K562 (cell line): ENCODE measurements around the gene TTC16. TPM values are rescaled to one million over a fixed set of nuclear protein-coding genes. Genes with fewer than 3 reads are reported as not detected.

Source experiments
- DDX20 ChIP-seq: fragments of 450-650 bp; IDR thresholded peaks from 2 replicates; pipeline ENCODE4 v1.6.1; 2016; ENCODE audit warnings: missing genetic modification characterization, low read depth, mild to moderate bottlenecking, missing compliant biosample characterization, moderate library complexity
- E2F1 ChIP-seq: sonication (generic); formaldehyde crosslinking; IDR thresholded peaks from 2 replicates; pipeline ENCODE4 v1.8.1; 2023; ENCODE audit warnings: mild to moderate bottlenecking, missing genetic modification reagents, moderate library complexity
- ELF2 ChIP-seq: fragments of 250-450 bp; sonication (Bioruptor Pico); IDR thresholded peaks from 2 replicates; pipeline ENCODE4 v1.5.0; 2021; ENCODE audit warnings: mild to moderate bottlenecking
- ETV6 ChIP-seq, 3 experiments: fragments of 150-350 bp in 1 of 3; sonication (generic) in 1 of 3; formaldehyde crosslinking in 1 of 3; IDR thresholded peaks; 2 replicates each; pipeline versions ENCODE4 v1.6.1 to v1.8.0; 2014 to 2022; ENCODE audit warnings: borderline replicate concordance in 2 of 3, low read depth in 2 of 3, antibody characterized with exemption in 1 of 3, low read length in 1 of 3, mild to moderate bottlenecking in 1 of 3, missing genetic modification reagents in 1 of 3
- HMGXB4 ChIP-seq: sonication (generic); formaldehyde crosslinking; IDR thresholded peaks from 2 replicates; pipeline ENCODE4 v1.8.1; 2023; ENCODE audit warnings: mild to moderate bottlenecking, missing genetic modification reagents
- RBM34 ChIP-seq: fragments of 200-400 bp; formaldehyde crosslinking; IDR thresholded peaks from 2 replicates; pipeline ENCODE4 v1.6.1; 2018; ENCODE audit warnings: low read length, borderline replicate concordance; ENCODE audit not compliant: insufficient read depth
- ZKSCAN1 ChIP-seq: fragments of 150-350 bp; IDR thresholded peaks from 2 replicates; pipeline ENCODE4 v1.6.1; 2016; ENCODE audit warnings: low read depth, low read length
- ZNF41 ChIP-seq: fragments of 250-450 bp; sonication (Bioruptor Pico); conservative IDR thresholded peaks from 2 replicates; pipeline ENCODE4 v1.4.0; 2020; ENCODE audit warnings: mild to moderate bottlenecking
- ZNF79 ChIP-seq: fragments of 250-450 bp; sonication (Bioruptor Pico); IDR thresholded peaks from 2 replicates; pipeline ENCODE4 v1.4.0; 2020; ENCODE audit warnings: low read depth, mild to moderate bottlenecking, moderate library complexity
- polyA plus RNA-seq, 8 experiments: library from polyadenylated mRNA; depleted of rRNA in 4 of 8; stranded (reverse) in 5 of 8; unstranded in 3 of 8; fragments of >200 nt; fragmentation: Nextera tagmentation in 2 of 8; fragmentation: Illumina TruSeq in 1 of 8; extraction: Ambion mirVana in 2 of 8; extraction: Trizol in 1 of 8; gene quantifications; 2 replicates each; pipeline versions ENCODE4 v1.2.1 to v1.2.3, GENCODE V29; 2011 to 2014; ENCODE audit warnings: inconsistent platforms in 1 of 8, missing spikeins in 1 of 8
- total RNA-seq, 7 experiments: library from RNA; depleted of rRNA in 6 of 7; stranded (reverse); fragments of >200 nt in 6 of 7; fragmentation: Illumina TruSeq in 2 of 7; extraction: Trizol in 2 of 7; gene quantifications; 2 replicates each; pipeline versions ENCODE4 v1.2.1 to v1.2.3, GENCODE V29; 2011 to 2021; ENCODE audit warnings: low replicate concordance in 1 of 7
- TF ChIP-seq, protein P1 (sequence below): sonication (generic); formaldehyde crosslinking; IDR thresholded peaks from 2 replicates; pipeline ENCODE4 v1.8.0; 2023; ENCODE audit warnings: missing genetic modification reagents, mild to moderate bottlenecking, borderline replicate concordance
- TF ChIP-seq, protein P2 (sequence below), 2 experiments: fragments of 450-650 bp; IDR thresholded peaks; 2 replicates each; pipeline ENCODE4 v1.6.1; 2018; ENCODE audit warnings: mild to moderate bottlenecking in 2 of 2, low read depth in 1 of 2; ENCODE audit not compliant: partially characterized antibody in 2 of 2

Gene TTC16
- total and polyA plus RNA-seq, 9 of the 15 experiments (the other 6 are each of a cell fraction or from before 2014, with no cell fraction given) = 0.11 TPM; not detected in 8

DNA sequence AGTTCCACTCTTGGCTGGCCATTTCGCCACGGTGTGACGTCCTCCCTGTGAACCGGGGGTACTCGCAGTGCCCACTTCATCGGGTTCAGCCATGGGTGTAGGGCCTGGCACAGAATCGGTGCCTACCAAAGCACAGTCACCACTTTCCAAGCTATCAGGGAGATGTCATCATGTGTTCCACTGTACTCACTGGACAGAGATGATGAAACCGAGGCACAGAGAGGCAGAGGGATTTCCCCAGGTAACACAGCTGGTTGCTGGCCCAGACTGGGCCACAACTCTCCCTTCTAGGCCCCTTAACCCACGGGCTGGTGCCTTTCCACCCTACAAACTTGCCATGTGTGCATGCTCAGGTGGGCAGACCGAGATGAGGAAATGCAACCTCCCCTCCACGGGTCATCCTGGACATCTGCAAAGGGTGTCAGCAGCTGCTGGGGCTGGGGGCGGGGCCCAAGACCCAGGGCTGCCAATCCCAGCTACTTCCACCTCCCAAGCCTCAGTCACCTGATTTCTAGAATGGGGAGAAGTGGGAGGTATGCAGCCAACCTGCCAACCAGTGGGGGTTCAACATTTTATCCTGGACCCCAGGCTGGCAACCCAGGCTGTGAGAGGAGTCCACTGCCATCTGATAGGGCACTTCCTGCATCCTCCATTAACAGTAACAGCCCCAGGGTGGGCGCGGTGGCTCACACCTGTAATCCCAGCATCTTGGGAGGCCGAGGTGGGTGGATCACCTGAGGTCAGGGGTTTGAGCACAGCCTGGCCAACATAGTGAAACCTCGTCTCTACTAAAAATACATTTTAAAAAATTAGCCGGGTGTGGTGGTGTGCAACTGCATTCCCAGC, 63.5 kb downstream of the TTC16 start (continued):
- TF ChIP-seq E2F1 (CRISPR knock-in tag) (no peak), HMGXB4 (CRISPR knock-in tag) (no peak), ETV6 (IDR thresholded peaks at IDR 0.05; ENCODE audit: borderline replicate concordance in 1 of 2, low read depth in 2 of 2, low read length in 1 of 2) (no peak), ETV6 (CRISPR knock-in tag; IDR thresholded peaks at IDR 0.05; ENCODE audit: borderline replicate concordance) (no peak), ZKSCAN1 (no peak), ZNF41 (CRISPR knock-in tag) (no peak), RBM34 (no peak), ELF2 (no peak), ZNF79 (CRISPR knock-in tag) (no peak), DDX20 (tag) (no peak)
- TF ChIP-seq, protein P1, sequence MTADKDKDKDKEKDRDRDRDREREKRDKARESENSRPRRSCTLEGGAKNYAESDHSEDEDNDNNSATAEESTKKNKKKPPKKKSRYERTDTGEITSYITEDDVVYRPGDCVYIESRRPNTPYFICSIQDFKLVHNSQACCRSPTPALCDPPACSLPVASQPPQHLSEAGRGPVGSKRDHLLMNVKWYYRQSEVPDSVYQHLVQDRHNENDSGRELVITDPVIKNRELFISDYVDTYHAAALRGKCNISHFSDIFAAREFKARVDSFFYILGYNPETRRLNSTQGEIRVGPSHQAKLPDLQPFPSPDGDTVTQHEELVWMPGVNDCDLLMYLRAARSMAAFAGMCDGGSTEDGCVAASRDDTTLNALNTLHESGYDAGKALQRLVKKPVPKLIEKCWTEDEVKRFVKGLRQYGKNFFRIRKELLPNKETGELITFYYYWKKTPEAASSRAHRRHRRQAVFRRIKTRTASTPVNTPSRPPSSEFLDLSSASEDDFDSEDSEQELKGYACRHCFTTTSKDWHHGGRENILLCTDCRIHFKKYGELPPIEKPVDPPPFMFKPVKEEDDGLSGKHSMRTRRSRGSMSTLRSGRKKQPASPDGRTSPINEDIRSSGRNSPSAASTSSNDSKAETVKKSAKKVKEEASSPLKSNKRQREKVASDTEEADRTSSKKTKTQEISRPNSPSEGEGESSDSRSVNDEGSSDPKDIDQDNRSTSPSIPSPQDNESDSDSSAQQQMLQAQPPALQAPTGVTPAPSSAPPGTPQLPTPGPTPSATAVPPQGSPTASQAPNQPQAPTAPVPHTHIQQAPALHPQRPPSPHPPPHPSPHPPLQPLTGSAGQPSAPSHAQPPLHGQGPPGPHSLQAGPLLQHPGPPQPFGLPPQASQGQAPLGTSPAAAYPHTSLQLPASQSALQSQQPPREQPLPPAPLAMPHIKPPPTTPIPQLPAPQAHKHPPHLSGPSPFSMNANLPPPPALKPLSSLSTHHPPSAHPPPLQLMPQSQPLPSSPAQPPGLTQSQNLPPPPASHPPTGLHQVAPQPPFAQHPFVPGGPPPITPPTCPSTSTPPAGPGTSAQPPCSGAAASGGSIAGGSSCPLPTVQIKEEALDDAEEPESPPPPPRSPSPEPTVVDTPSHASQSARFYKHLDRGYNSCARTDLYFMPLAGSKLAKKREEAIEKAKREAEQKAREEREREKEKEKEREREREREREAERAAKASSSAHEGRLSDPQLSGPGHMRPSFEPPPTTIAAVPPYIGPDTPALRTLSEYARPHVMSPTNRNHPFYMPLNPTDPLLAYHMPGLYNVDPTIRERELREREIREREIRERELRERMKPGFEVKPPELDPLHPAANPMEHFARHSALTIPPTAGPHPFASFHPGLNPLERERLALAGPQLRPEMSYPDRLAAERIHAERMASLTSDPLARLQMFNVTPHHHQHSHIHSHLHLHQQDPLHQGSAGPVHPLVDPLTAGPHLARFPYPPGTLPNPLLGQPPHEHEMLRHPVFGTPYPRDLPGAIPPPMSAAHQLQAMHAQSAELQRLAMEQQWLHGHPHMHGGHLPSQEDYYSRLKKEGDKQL (CRISPR knock-in tag) = 0 out of 2 replicates have a peak, but pooled peaks have one; percentile 42
- TF ChIP-seq, protein P2, sequence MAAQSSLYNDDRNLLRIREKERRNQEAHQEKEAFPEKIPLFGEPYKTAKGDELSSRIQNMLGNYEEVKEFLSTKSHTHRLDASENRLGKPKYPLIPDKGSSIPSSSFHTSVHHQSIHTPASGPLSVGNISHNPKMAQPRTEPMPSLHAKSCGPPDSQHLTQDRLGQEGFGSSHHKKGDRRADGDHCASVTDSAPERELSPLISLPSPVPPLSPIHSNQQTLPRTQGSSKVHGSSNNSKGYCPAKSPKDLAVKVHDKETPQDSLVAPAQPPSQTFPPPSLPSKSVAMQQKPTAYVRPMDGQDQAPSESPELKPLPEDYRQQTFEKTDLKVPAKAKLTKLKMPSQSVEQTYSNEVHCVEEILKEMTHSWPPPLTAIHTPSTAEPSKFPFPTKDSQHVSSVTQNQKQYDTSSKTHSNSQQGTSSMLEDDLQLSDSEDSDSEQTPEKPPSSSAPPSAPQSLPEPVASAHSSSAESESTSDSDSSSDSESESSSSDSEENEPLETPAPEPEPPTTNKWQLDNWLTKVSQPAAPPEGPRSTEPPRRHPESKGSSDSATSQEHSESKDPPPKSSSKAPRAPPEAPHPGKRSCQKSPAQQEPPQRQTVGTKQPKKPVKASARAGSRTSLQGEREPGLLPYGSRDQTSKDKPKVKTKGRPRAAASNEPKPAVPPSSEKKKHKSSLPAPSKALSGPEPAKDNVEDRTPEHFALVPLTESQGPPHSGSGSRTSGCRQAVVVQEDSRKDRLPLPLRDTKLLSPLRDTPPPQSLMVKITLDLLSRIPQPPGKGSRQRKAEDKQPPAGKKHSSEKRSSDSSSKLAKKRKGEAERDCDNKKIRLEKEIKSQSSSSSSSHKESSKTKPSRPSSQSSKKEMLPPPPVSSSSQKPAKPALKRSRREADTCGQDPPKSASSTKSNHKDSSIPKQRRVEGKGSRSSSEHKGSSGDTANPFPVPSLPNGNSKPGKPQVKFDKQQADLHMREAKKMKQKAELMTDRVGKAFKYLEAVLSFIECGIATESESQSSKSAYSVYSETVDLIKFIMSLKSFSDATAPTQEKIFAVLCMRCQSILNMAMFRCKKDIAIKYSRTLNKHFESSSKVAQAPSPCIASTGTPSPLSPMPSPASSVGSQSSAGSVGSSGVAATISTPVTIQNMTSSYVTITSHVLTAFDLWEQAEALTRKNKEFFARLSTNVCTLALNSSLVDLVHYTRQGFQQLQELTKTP (IDR thresholded peaks at IDR 0.05; ENCODE audit: low read depth in 1 of 2, partially characterized antibody in 2 of 2) = no peak
